Endothelial cell (in vitro differentiated cells): Measurements from ENCODE around the gene KRTAP1-1. TPM values are rescaled to one million over a fixed set of nuclear protein-coding genes. Genes with fewer than 3 reads are reported as not detected.
"Not testable (repeated sequence)": the region's sequence is repeated elsewhere in the genome, so short reads cannot be mapped to it uniquely, and the experiment has no call there.

Experiments
- DNase-seq: peaks from one replicate; pipeline ENCODE4 v3.0.0; 2021; ENCODE audit warnings: low spot score
- H3K27ac Mint-ChIP-seq: one replicate; pipeline ENCODE4 v1.8.0; 2021; ENCODE audit warnings: mixed read lengths, inconsistent platforms; ENCODE audit not compliant: unreplicated experiment
- H3K27me3 Mint-ChIP-seq: one replicate; pipeline ENCODE4 v1.8.0; 2021; ENCODE audit warnings: mild to moderate bottlenecking, moderate library complexity, mixed read lengths, inconsistent platforms; ENCODE audit not compliant: unreplicated experiment
- H3K36me3 Mint-ChIP-seq: one replicate; pipeline ENCODE4 v1.8.0; 2021; ENCODE audit warnings: mild to moderate bottlenecking, low read depth, mixed read lengths, inconsistent platforms; ENCODE audit not compliant: unreplicated experiment
- H3K4me1 Mint-ChIP-seq: one replicate; pipeline ENCODE4 v1.8.0; 2021; ENCODE audit warnings: mild to moderate bottlenecking, mixed read lengths, inconsistent platforms; ENCODE audit not compliant: unreplicated experiment
- H3K4me3 Mint-ChIP-seq: one replicate; pipeline ENCODE4 v1.8.0; 2021; ENCODE audit warnings: mild to moderate bottlenecking, mixed read lengths, inconsistent platforms; ENCODE audit not compliant: unreplicated experiment
- H3K9me3 Mint-ChIP-seq: one replicate; pipeline ENCODE4 v1.8.0; 2021; ENCODE audit warnings: mixed read lengths, inconsistent platforms; ENCODE audit not compliant: unreplicated experiment
- CTCF ChIP-seq: fragments of 200-600 bp; sonication (generic); IDR thresholded peaks from one replicate; pipeline ENCODE4 v1.5.0; 2021; ENCODE audit warnings: antibody characterized with exemption; ENCODE audit not compliant: unreplicated experiment
- total RNA-seq: library from RNA; stranded (reverse); fragmentation: NEBNext Ultra II Directional; extraction: Animal tissue kit (Norgen Biotek cat#: 25700); gene quantifications from one replicate; pipeline ENCODE4 v1.2.1, GENCODE V29; 2021; ENCODE audit not compliant: unreplicated experiment

The KRTAP1-1 gene
- total RNA-seq, 1 donor from 2014 or later = not detected

GRCh38 chr17:41064301-41064700 lies 23.1 kb upstream of the KRTAP1-1 start:
- H3K4me1 Mint-ChIP-seq = no peaks in the 10 kb centered on the region
- no peak overlapping the region for H3K4me3 Mint-ChIP-seq
- TF ChIP-seq CTCF = no peak
- H3K36me3 Mint-ChIP-seq = no peaks in the 10 kb centered on the region
- DNase-seq = no peak
- H3K27me3 Mint-ChIP-seq = peaks cover 1% of the 10 kb centered on the region
- H3K27ac Mint-ChIP-seq = no peak overlapping the region
- H3K9me3 Mint-ChIP-seq = no peaks in the 10 kb centered on the region

GRCh38 chr17:41063449-41063848 lies 22.2 kb upstream of the KRTAP1-1 start:
- H3K4me3 Mint-ChIP-seq = no peak overlapping the region
- no peaks in the 10 kb centered on the region for H3K36me3 Mint-ChIP-seq
- TF ChIP-seq CTCF = no peak
- no peaks in the 10 kb centered on the region for H3K4me1 Mint-ChIP-seq
- H3K27me3 Mint-ChIP-seq = peaks cover 1% of the 10 kb centered on the region
- no peak overlapping the region for H3K27ac Mint-ChIP-seq
- H3K9me3 Mint-ChIP-seq = no peaks in the 10 kb centered on the region
- no peak for DNase-seq

GRCh38 chr17:41061964-41062363 lies 20.7 kb upstream of the KRTAP1-1 start:
- no peaks in the 10 kb centered on the region for H3K4me1 Mint-ChIP-seq
- no peak overlapping the region for H3K27ac Mint-ChIP-seq
- H3K27me3 Mint-ChIP-seq = peaks cover 1% of the 10 kb centered on the region
- no peak for TF ChIP-seq CTCF
- no peak overlapping the region for H3K4me3 Mint-ChIP-seq
- H3K9me3 Mint-ChIP-seq = no peaks in the 10 kb centered on the region
- no peak for DNase-seq
- no peaks in the 10 kb centered on the region for H3K36me3 Mint-ChIP-seq

- H3K4me1 Mint-ChIP-seq = no peaks in the 10 kb centered on the region
- no peak within 1 kb of the TSS for H3K27ac Mint-ChIP-seq
- H3K9me3 Mint-ChIP-seq = no peaks in the 10 kb centered on the region
- peaks cover 1% of the 10 kb centered on the region for H3K27me3 Mint-ChIP-seq
- H3K4me3 Mint-ChIP-seq = no peak within 1 kb of the TSS
- DNase-seq = no peak
- no peak for TF ChIP-seq CTCF
- no peaks in the 10 kb centered on the region for H3K36me3 Mint-ChIP-seq
Measured at GRCh38 chr17:41060052-41060604, 18.9 kb upstream of the KRTAP1-1 start, which contains the start of gene KRTAP2-3. Gene KRTAP2-3 (minus strand): TSS chr17:41060114. CDS start chr17:41060050, 64 bp downstream.

- not testable (repeated sequence) for H3K27ac Mint-ChIP-seq, H3K4me3 Mint-ChIP-seq, H3K36me3 Mint-ChIP-seq, DNase-seq, H3K9me3 Mint-ChIP-seq, H3K27me3 Mint-ChIP-seq, H3K4me1 Mint-ChIP-seq
Measured at GRCh38 chr17:41059276-41060051, 18.2 kb upstream of the KRTAP1-1 start.
